Stomach (tissue), 9 donors: ENCODE results near the gene NCKAP5. TPM values are rescaled to one million over a fixed set of nuclear protein-coding genes. Genes with fewer than 3 reads are reported as not detected.

ENCODE experiments used
- DNase-seq, 2 donors: peaks; one replicate each; pipeline versions ENCODE4 v3.0.0 to v3.0.0-alpha.2; 2013 to 2019
- H3K27ac ChIP-seq, 5 donors: fragments of 200-600 bp in 4 of 5; sonication (generic) in 4 of 5; one replicate each; pipeline ENCODE4 v1.5.1; 2013 to 2019; ENCODE audit warnings: mild to moderate bottlenecking in 1 of 5, moderate library complexity in 1 of 5
- H3K27me3 ChIP-seq, 3 donors: fragments of 200-600 bp; sonication (generic); one replicate each; pipeline ENCODE4 v1.5.1; 2017 to 2019; ENCODE audit warnings: mixed run types in 1 of 3
- H3K36me3 ChIP-seq, 4 donors: fragments of 200-600 bp; sonication (generic); 1 replicate in 3 of 4; 2 replicates in 1 of 4; pipeline ENCODE4 v1.5.1; 2016 to 2019
- H3K4me1 ChIP-seq, 4 donors: fragments of 200-600 bp; sonication (generic); one replicate each; pipeline ENCODE4 v1.5.1; 2016 to 2019
- H3K4me3 ChIP-seq, 4 donors: fragments of 200-600 bp; sonication (generic) in 3 of 4; one replicate each; pipeline ENCODE4 v1.5.1; 2016 to 2019; ENCODE audit warnings: mild to moderate bottlenecking in 1 of 4
- H3K9me3 ChIP-seq, 4 donors: fragments of 200-600 bp; sonication (generic); one replicate each; pipeline ENCODE4 v1.5.1; 2016 to 2019
- CTCF ChIP-seq, 7 experiments: fragments of 450-650 bp in 4 of 7; fragments of 200-600 bp in 3 of 7; sonication (generic) in 3 of 7; IDR thresholded peaks; one replicate each; pipeline ENCODE4 v1.5.1; 2016 to 2019; ENCODE audit warnings: antibody characterized with exemption in 7 of 7, control low read depth in 2 of 7, mild to moderate bottlenecking in 1 of 7
- EP300 ChIP-seq: sonication (generic); formaldehyde crosslinking; IDR thresholded peaks from one replicate; pipeline ENCODE4 v1.6.1; 2017; ENCODE audit warnings: antibody characterized with exemption
- POLR2A ChIP-seq, 4 donors: fragments of 450-650 bp; IDR thresholded peaks; one replicate each; pipeline ENCODE4 v1.6.1; 2016; ENCODE audit warnings: antibody characterized with exemption in 4 of 4, control low read depth in 2 of 4, mild to moderate bottlenecking in 1 of 4, moderate library complexity in 1 of 4
- POLR2AphosphoS5 ChIP-seq, 3 donors: sonication (generic); formaldehyde crosslinking; IDR thresholded peaks; one replicate each; pipeline ENCODE4 v1.6.1; 2016; ENCODE audit warnings: antibody characterized with exemption in 3 of 3
- WGBS, 5 donors: extraction: QIAGEN DNeasy Blood & Tissue Kit in 3 of 5; methylation state at CpG; one replicate each; pipeline versions ENCODE4 v1.1.5 to v1.1.7; 2013 to 2018; 5-methylcytosine and 5-hydroxymethylcytosine counted together
- intact Hi-C: fragments of 100-400 bp; cut with DNase I; formaldehyde crosslinking; loops from one replicate; pipeline ENCODE4 v1.15.1; 2023; ENCODE audit warnings: low total_unique reads
- polyA plus RNA-seq, 3 donors: library from polyadenylated mRNA; stranded (reverse); fragments of 200-250 nt; gene quantifications; one replicate each; pipeline ENCODE4 v1.2.3, GENCODE V29; 2013
- total RNA-seq, 5 donors: library from RNA; depleted of rRNA; stranded (reverse); fragments of >200 nt; gene quantifications; one replicate each; pipeline versions ENCODE4 v1.1.0 to v1.2.3, GENCODE V29; 2014 to 2016
- donor health status: healthy with polysubstance abuse.
- donor health status: Bipolar disorder and iron deficiency.
- donor health status: healthy.

Gene NCKAP5
- total and polyA plus RNA-seq, 8 donors, result 0.58 to 8.0 (median 1.6) TPM; not detected in 1

GRCh38 chr2:132697556-132698205 lies 870.6 kb downstream of the NCKAP5 start:
- H3K4me1 ChIP-seq, result no peaks in the 10 kb centered on the region
- no peaks in the 10 kb centered on the region for H3K27me3 ChIP-seq
- no peak overlapping the region for H3K27ac ChIP-seq
- DNase-seq, result no peak
- whole genome bisulfite sequencing, 5 donors, result 57 to 72% (median 62%) methylated on average over 4 of the region's 4 CpGs
- intact Hi-C loops, result no loop called here
- H3K4me3 ChIP-seq, result no peak overlapping the region
- no peaks in the 10 kb centered on the region for H3K36me3 ChIP-seq
- TF ChIP-seq CTCF (IDR thresholded peaks at IDR 0.05) (no peak), POLR2AphosphoS5 (IDR thresholded peaks at IDR 0.05) (no peak), EP300 (no peak)
- H3K9me3 ChIP-seq, result no peaks in the 10 kb centered on the region

- Histone ChIP-seq H3K4me3 (no peak overlapping the region), H3K36me3 (no peaks in the 10 kb centered on the region), H3K27ac (no peak overlapping the region), H3K27me3 (no peaks in the 10 kb centered on the region), H3K4me1 (no peaks in the 10 kb centered on the region), H3K9me3 (no peaks in the 10 kb centered on the region)
- intact Hi-C loops, result no loop called here
- TF ChIP-seq POLR2AphosphoS5 (IDR thresholded peaks at IDR 0.05) (no peak), POLR2A (IDR thresholded peaks at IDR 0.05) (no peak), EP300 (no peak), CTCF (IDR thresholded peaks at IDR 0.05) (no peak)
- DNase-seq, result no peak
- WGBS, 5 donors, result 76 to 95% (median 91%) methylated on average over 1 of the region's 1 CpG
Measured at GRCh38 chr2:132692816-132693215, 875.4 kb downstream of the NCKAP5 start.

GRCh38 chr2:132691556-132691955 lies 876.7 kb downstream of the NCKAP5 start:
- TF ChIP-seq CTCF (IDR thresholded peaks at IDR 0.05) (no peak), EP300 (no peak), POLR2A (IDR thresholded peaks at IDR 0.05) (no peak), POLR2AphosphoS5 (IDR thresholded peaks at IDR 0.05) (no peak)
- no peak for DNase-seq
- H3K36me3 ChIP-seq, result no peaks in the 10 kb centered on the region
- WGBS, 5 donors, result 86 to 93% (median 89%) methylated on average over 4 of the region's 4 CpGs
- no peak overlapping the region for H3K27ac ChIP-seq
- intact Hi-C loops, result no loop called here
- no peak overlapping the region for H3K4me3 ChIP-seq
- H3K9me3 ChIP-seq, result no peaks in the 10 kb centered on the region
- no peaks in the 10 kb centered on the region for H3K4me1 ChIP-seq
- H3K27me3 ChIP-seq, result no peaks in the 10 kb centered on the region

- Histone ChIP-seq H3K9me3 (no peaks in the 10 kb centered on the region), H3K4me3 (no peak overlapping the region), H3K36me3 (no peaks in the 10 kb centered on the region), H3K27me3 (no peaks in the 10 kb centered on the region), H3K27ac (no peak overlapping the region), H3K4me1 (no peaks in the 10 kb centered on the region)
- intact Hi-C loops, result no loop called here
- DNase-seq, result no peak
- WGBS, 5 donors, result 36 to 69% (median 41%) methylated on average over 1 of the region's 1 CpG
- TF ChIP-seq CTCF (IDR thresholded peaks at IDR 0.05) (no peak), POLR2A (IDR thresholded peaks at IDR 0.05) (no peak)
Measured at GRCh38 chr2:132690664-132691303, 877.5 kb downstream of the NCKAP5 start.
